HepG2 (cell line): ENCODE measurements around the gene NEAT1. TPM values are rescaled to one million over a fixed set of nuclear protein-coding genes. Genes with fewer than 3 reads are reported as not detected.

Experiments used
- AKNA ChIP-seq: sonication (generic); formaldehyde crosslinking; IDR thresholded peaks from 2 replicates; pipeline ENCODE4 v1.4.0; 2020; ENCODE audit warnings: missing genetic modification reagents, borderline replicate concordance
- CBX2 ChIP-seq, 2 experiments: fragments of 200-600 bp in 1 of 2; sonication (generic); formaldehyde crosslinking in 1 of 2; IDR thresholded peaks; 2 replicates each; pipeline versions ENCODE4 v1.7.0 to v1.8.1; 2018 to 2022; ENCODE audit warnings: low read depth in 2 of 2, low read length in 1 of 2, mild to moderate bottlenecking in 1 of 2, missing genetic modification reagents in 1 of 2
- CCAR2 ChIP-seq: fragments of 200-400 bp; formaldehyde crosslinking; optimal IDR thresholded peaks from 2 replicates; pipeline ENCODE3; 2018; ENCODE audit warnings: low read depth, mild to moderate bottlenecking, low read length, moderate library complexity
- GATA4 ChIP-seq: sonication (generic); IDR thresholded peaks from 2 replicates; pipeline ENCODE4 v1.6.1; 2016; ENCODE audit warnings: antibody characterized with exemption, low read depth, borderline replicate concordance
- MLLT10 ChIP-seq: sonication (generic); formaldehyde crosslinking; IDR thresholded peaks from 2 replicates; pipeline ENCODE4 v1.4.0; 2020; ENCODE audit warnings: missing genetic modification reagents
- MZF1 ChIP-seq: sonication (generic); formaldehyde crosslinking; IDR thresholded peaks from 2 replicates; pipeline ENCODE4 v1.8.1; 2023; ENCODE audit warnings: mild to moderate bottlenecking, missing genetic modification reagents, borderline replicate concordance
- NBN ChIP-seq: fragments of 450-650 bp; conservative IDR thresholded peaks from 2 replicates; pipeline ENCODE4 v1.6.1; 2017
- NR1H2 ChIP-seq: sonication (generic); formaldehyde crosslinking; IDR thresholded peaks from 2 replicates; pipeline ENCODE4 v1.8.1; 2022; ENCODE audit warnings: low read depth, missing genetic modification reagents, borderline replicate concordance
- PBX2 ChIP-seq: IDR thresholded peaks from 2 replicates; pipeline ENCODE4 v1.6.1; 2016; ENCODE audit warnings: control low read depth
- SRSF9 ChIP-seq: fragments of 200-400 bp; formaldehyde crosslinking; IDR thresholded peaks from 2 replicates; pipeline ENCODE4 v1.6.1; 2018; ENCODE audit warnings: borderline replicate concordance, mild to moderate bottlenecking, low read depth, low read length; ENCODE audit not compliant: insufficient read depth, poor library complexity, severe bottlenecking
- STAT5B ChIP-seq: sonication (generic); formaldehyde crosslinking; IDR thresholded peaks from 2 replicates; pipeline ENCODE4 v1.4.0; 2020; ENCODE audit warnings: missing genetic modification reagents
- ZFP36L2 ChIP-seq: sonication (generic); formaldehyde crosslinking; IDR thresholded peaks from 2 replicates; pipeline ENCODE4 v1.4.0; 2020; ENCODE audit warnings: missing genetic modification reagents
- ZNF350 ChIP-seq: sonication (generic); formaldehyde crosslinking; IDR thresholded peaks from 2 replicates; pipeline ENCODE4 v1.4.0; 2020; ENCODE audit warnings: mild to moderate bottlenecking, low read depth, missing genetic modification reagents, borderline replicate concordance
- polyA plus RNA-seq, 8 experiments: library from polyadenylated mRNA; depleted of rRNA in 3 of 8; stranded (reverse) in 7 of 8; unstranded in 1 of 8; fragments of >200 nt; fragmentation: Illumina TruSeq in 4 of 8; extraction: Trizol in 4 of 8; gene quantifications; 2 replicates each; pipeline versions ENCODE4 v1.2.1 to v1.2.3, GENCODE V29; 2011 to 2016; ENCODE audit warnings: low read depth in 4 of 8, missing spikeins in 1 of 8, mixed read lengths in 1 of 8; ENCODE audit not compliant: insufficient read depth in 1 of 8
- total RNA-seq, 5 experiments: library from RNA; depleted of rRNA; stranded (reverse); fragments of >200 nt; fragmentation: Illumina TruSeq; extraction: Trizol; gene quantifications; 2 replicates each; pipeline ENCODE4 v1.2.3, GENCODE V29; 2016; ENCODE audit warnings: low read depth in 1 of 5
- TF ChIP-seq, protein P1 (sequence below): sonication (generic); formaldehyde crosslinking; IDR thresholded peaks from 2 replicates; pipeline ENCODE4 v1.5.0; 2020; ENCODE audit warnings: mild to moderate bottlenecking, missing genetic modification reagents
- TF ChIP-seq, protein P2 (sequence below): sonication (generic); formaldehyde crosslinking; IDR thresholded peaks from 2 replicates; pipeline ENCODE4 v1.5.0; 2020; ENCODE audit warnings: missing genetic modification reagents, mild to moderate bottlenecking, borderline replicate concordance

NEAT1 gene
- total and polyA plus RNA-seq, 2 of the 13 experiments (the other 11 are each of a cell fraction or from before 2014, with no cell fraction given) = 20.5 to 41.2 TPM

GRCh38 chr11:65386307-65387140 lies 36.1 kb upstream of the NEAT1 start, which contains the start of gene FRMD8 (continued):
- no peak for TF ChIP-seq PBX2 (CRISPR knock-in tag)
- no peak for TF ChIP-seq STAT5B (CRISPR knock-in tag)
- TF ChIP-seq NR1H2 (CRISPR knock-in tag) = no peak
- TF ChIP-seq ZNF350 (CRISPR knock-in tag) = peak; percentile 39; the same call in 1 of the 2 replicates
- TF ChIP-seq GATA4 = peak; percentile 55; the same call in 1 of the 2 replicates
- no peak for TF ChIP-seq CBX2 (IDR thresholded peaks at IDR 0.05; ENCODE audit: low read depth, low read length)
- TF ChIP-seq CBX2 (CRISPR knock-in tag; IDR thresholded peaks at IDR 0.05; ENCODE audit: low read depth) = no peak; the same call in 1 of the 2 replicates
- TF ChIP-seq SRSF9 = no peak
- TF ChIP-seq NBN = no peak
- no peak for TF ChIP-seq CCAR2
- TF ChIP-seq, protein P1, sequence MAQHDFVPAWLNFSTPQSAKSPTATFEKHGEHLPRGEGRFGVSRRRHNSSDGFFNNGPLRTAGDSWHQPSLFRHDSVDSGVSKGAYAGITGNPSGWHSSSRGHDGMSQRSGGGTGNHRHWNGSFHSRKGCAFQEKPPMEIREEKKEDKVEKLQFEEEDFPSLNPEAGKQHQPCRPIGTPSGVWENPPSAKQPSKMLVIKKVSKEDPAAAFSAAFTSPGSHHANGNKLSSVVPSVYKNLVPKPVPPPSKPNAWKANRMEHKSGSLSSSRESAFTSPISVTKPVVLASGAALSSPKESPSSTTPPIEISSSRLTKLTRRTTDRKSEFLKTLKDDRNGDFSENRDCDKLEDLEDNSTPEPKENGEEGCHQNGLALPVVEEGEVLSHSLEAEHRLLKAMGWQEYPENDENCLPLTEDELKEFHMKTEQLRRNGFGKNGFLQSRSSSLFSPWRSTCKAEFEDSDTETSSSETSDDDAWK = no peak
- TF ChIP-seq, protein P2, sequence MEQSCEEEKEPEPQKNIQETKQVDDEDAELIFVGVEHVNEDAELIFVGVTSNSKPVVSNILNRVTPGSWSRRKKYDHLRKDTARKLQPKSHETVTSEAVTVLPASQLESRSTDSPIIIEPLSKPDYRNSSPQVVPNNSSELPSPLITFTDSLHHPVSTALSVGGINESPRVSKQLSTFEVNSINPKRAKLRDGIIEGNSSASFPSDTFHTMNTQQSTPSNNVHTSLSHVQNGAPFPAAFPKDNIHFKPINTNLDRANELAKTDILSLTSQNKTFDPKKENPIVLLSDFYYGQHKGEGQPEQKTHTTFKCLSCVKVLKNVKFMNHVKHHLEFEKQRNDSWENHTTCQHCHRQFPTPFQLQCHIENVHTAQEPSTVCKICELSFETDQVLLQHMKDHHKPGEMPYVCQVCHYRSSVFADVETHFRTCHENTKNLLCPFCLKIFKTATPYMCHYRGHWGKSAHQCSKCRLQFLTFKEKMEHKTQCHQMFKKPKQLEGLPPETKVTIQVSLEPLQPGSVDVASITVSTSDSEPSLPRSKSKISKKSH = peak; percentile 9; the same call in 1 of the 2 replicates
- no peak for TF ChIP-seq MLLT10
- no peak for TF ChIP-seq MZF1
- TF ChIP-seq AKNA = no peak
- TF ChIP-seq ZFP36L2 (CRISPR knock-in tag) = no peak
